Natural killer cell treated with Interleukin-12 subunit alpha and Interleukin-12 subunit beta and Interleukin-15 and Interleukin-18, amount 100 ng/mL, for 72 hours (primary cell): ENCODE data around the gene MBOAT1. TPM values are rescaled to one million over a fixed set of nuclear protein-coding genes. Genes with fewer than 3 reads are reported as not detected.

Experiments used
- ATAC-seq, 2 donors: fragments of 150-1000 bp; cut with Tn5 transposase in 1 of 2; sonication (Bioruptor Pico), chemical (Tn5 transposase) in 1 of 2; 2 replicates each; pipeline ENCODE4 v1.10.0; 2021
- DNase-seq: peaks from one replicate; pipeline ENCODE4 v3.0.0; 2022; ENCODE audit warnings: low spot score
- H3K27ac Mint-ChIP-seq, 2 donors: 1 replicate in 1 of 2; 2 replicates in 1 of 2; pipeline ENCODE4 v1.8.0; 2022; ENCODE audit warnings: mixed read lengths in 2 of 2, mild to moderate bottlenecking in 1 of 2, moderate library complexity in 1 of 2
- H3K27me3 Mint-ChIP-seq, 2 donors: 1 replicate in 1 of 2; 2 replicates in 1 of 2; pipeline ENCODE4 v1.8.0; 2022; ENCODE audit warnings: mixed read lengths in 2 of 2
- H3K36me3 Mint-ChIP-seq: one replicate; pipeline ENCODE4 v1.8.0; 2022; ENCODE audit warnings: mixed read lengths
- H3K4me1 Mint-ChIP-seq, 2 donors: 1 replicate in 1 of 2; 2 replicates in 1 of 2; pipeline ENCODE4 v1.8.0; 2022; ENCODE audit warnings: low read depth in 2 of 2, mixed read lengths in 2 of 2, mild to moderate bottlenecking in 1 of 2
- H3K4me3 Mint-ChIP-seq: one replicate; pipeline ENCODE4 v1.8.0; 2022; ENCODE audit warnings: mixed read lengths
- H3K9me3 Mint-ChIP-seq: 2 replicates; pipeline ENCODE4 v1.8.0; 2022; ENCODE audit warnings: mixed read lengths
- total RNA-seq, 2 donors: library from RNA; stranded (reverse); gene quantifications; one replicate each; pipeline ENCODE4 v1.2.3, GENCODE V29; 2022

MBOAT1 gene
- total RNA-seq, 2 donors from 2014 or later = 1.9 to 4.7 TPM

DNA sequence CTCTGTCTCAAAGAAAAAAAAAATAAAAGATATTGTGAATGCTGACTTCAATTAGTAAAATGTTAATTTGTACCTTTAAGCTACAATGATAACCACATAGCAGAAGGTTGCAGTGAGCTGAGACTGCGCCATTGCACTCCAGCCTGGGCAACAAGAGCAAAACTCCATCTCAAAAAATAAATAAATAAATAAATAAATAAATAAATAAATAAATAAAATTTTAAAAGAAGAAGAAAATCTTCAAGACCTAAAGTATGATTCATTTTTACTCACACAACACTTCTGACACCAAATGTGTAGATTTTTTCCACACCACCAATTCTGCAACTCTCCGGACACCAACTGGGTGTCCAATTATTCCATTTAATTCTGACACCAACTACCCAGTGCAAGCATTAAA, 28.8 kb upstream of the MBOAT1 start:
- DNase-seq = no peak
- Mint-ChIP-seq H3K4me3 (no peak overlapping the region), H3K36me3 (no peaks in the 10 kb centered on the region), H3K9me3 (no peaks in the 10 kb centered on the region), H3K27ac (no peak overlapping the region), H3K27me3 (no peaks in the 10 kb centered on the region), H3K4me1 (no peaks in the 10 kb centered on the region)
- ATAC-seq = no peak

DNA sequence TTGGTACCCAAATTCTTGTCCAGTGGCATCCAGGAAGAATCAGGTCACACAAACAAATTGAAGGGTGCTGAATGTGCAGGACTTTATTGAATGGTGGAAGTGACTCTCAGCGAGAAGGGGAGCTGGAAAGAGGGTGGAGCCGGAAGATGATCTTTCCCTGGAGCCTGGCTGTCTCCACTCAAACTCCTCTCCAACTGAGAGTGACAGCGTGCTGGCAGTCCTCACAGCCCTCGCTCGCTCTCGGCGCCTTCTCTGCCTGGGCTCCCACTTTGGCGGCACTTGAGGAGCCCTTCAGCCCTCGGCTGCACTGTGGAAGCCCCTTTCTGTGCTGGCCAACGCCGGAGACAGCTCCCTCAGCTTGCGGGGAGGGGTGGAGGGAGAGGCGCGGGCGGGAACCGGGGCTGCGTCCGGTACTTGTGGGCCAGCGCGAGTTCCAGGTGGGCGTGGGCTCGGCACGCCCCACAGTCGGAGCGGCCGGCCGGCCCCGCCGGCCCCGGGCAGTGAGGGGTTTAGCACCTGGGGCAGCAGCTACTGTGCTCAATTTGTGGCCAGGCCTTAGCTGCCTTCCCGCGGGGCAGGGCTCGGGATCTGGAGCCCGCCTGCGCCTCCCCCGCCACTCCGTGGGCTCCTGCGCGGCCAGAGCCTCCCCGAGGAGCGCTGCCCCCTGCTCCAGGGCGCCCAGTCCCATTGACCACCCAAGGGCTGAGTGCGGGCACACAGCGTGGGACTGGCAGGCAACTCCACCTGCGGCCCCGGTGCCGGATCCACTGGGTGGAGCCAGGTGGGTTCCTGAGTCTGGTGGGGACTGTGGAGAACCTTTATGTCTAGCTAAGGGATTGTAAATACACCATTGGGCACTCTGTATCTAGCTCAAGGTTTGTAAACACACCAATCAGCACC, 26.7 kb upstream of the MBOAT1 start:
- no peaks in the 10 kb centered on the region for H3K36me3 Mint-ChIP-seq
- DNase-seq = no peak
- no peak for ATAC-seq
- H3K4me1 Mint-ChIP-seq = no peaks in the 10 kb centered on the region
- H3K27me3 Mint-ChIP-seq = no peaks in the 10 kb centered on the region
- no peak overlapping the region for H3K27ac Mint-ChIP-seq
- no peaks in the 10 kb centered on the region for H3K9me3 Mint-ChIP-seq
- no peak overlapping the region for H3K4me3 Mint-ChIP-seq

- no peaks in the 10 kb centered on the region for H3K36me3 Mint-ChIP-seq
These were observed 25.6 kb upstream of the MBOAT1 start for GRCh38 chr6:20237677-20238460.

DNA sequence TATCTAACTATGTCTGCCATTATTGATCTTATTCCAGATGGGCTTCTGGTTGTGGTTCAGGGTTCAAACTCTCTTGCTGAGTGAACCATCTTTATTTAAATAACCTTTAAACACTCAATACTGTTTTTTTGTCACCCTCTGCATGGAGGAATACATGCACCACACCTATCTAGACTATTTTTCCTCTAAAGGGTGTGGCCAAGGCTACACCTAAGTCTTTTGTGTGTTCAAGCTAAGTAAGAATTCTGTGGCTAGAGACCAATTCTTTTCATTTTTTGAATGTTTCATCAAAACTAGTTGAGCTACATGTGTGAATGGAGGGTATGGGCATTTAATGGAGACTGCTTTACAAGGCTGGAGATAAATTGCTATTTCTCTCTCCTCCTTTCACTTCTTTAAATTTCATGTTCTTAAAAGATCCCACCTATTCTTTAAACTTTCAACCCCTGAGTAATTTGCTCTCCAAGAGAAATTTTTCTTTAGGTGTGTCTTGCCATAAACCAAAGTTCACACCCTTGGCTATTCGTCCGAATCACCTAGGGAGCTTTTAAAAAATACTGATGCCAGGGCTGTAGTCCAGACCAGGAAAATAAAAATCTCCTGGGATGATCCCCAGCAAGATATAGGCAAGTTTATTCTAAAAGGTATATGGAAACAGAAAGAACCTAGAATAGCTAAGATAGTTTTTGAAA, 24.8 kb upstream of the MBOAT1 start:
- ATAC-seq = no peak
- no peaks in the 10 kb centered on the region for H3K4me1 Mint-ChIP-seq
- no peak overlapping the region for H3K27ac Mint-ChIP-seq
- H3K4me3 Mint-ChIP-seq = no peak overlapping the region
- H3K9me3 Mint-ChIP-seq = no peaks in the 10 kb centered on the region
- no peaks in the 10 kb centered on the region for H3K27me3 Mint-ChIP-seq
- no peak for DNase-seq
- H3K36me3 Mint-ChIP-seq = no peaks in the 10 kb centered on the region

More at GRCh38 chr6:20237677-20238460, 25.6 kb upstream of the MBOAT1 start:
- Mint-ChIP-seq H3K4me1 (no peaks in the 10 kb centered on the region), H3K27me3 (no peaks in the 10 kb centered on the region), H3K27ac (no peak overlapping the region), H3K9me3 (no peaks in the 10 kb centered on the region), H3K4me3 (no peak overlapping the region)
- no peak for ATAC-seq
- no peak for DNase-seq

GRCh38 chr6:20236344-20236743, 24.1 kb upstream of the MBOAT1 start:
- no peak overlapping the region for H3K4me3 Mint-ChIP-seq
- no peak overlapping the region for H3K27ac Mint-ChIP-seq

GRCh38 chr6:20235041-20235440, 22.8 kb upstream of the MBOAT1 start:
- H3K4me3 Mint-ChIP-seq = no peak overlapping the region
- H3K4me1 Mint-ChIP-seq = no peaks in the 10 kb centered on the region
- H3K9me3 Mint-ChIP-seq = no peaks in the 10 kb centered on the region
- no peaks in the 10 kb centered on the region for H3K27me3 Mint-ChIP-seq
- no peak overlapping the region for H3K27ac Mint-ChIP-seq
- ATAC-seq (no peak), DNase-seq (no peak)
- H3K36me3 Mint-ChIP-seq = no peaks in the 10 kb centered on the region

More at GRCh38 chr6:20236344-20236743, 24.1 kb upstream of the MBOAT1 start:
- DNase-seq = no peak
- no peaks in the 10 kb centered on the region for H3K4me1 Mint-ChIP-seq
- no peaks in the 10 kb centered on the region for H3K36me3 Mint-ChIP-seq
- no peaks in the 10 kb centered on the region for H3K27me3 Mint-ChIP-seq
- ATAC-seq = no peak
- H3K9me3 Mint-ChIP-seq = no peaks in the 10 kb centered on the region

GRCh38 chr6:20234136-20234535, 21.9 kb upstream of the MBOAT1 start:
- DNase-seq (no peak), ATAC-seq (no peak)
- H3K4me1 Mint-ChIP-seq = no peaks in the 10 kb centered on the region
- H3K27ac Mint-ChIP-seq = no peak overlapping the region
- H3K36me3 Mint-ChIP-seq = no peaks in the 10 kb centered on the region
- peaks cover 0 to 2% of the 10 kb centered on the region in 2 donors for H3K27me3 Mint-ChIP-seq
- H3K9me3 Mint-ChIP-seq = no peaks in the 10 kb centered on the region
- H3K4me3 Mint-ChIP-seq = no peak overlapping the region

DNA sequence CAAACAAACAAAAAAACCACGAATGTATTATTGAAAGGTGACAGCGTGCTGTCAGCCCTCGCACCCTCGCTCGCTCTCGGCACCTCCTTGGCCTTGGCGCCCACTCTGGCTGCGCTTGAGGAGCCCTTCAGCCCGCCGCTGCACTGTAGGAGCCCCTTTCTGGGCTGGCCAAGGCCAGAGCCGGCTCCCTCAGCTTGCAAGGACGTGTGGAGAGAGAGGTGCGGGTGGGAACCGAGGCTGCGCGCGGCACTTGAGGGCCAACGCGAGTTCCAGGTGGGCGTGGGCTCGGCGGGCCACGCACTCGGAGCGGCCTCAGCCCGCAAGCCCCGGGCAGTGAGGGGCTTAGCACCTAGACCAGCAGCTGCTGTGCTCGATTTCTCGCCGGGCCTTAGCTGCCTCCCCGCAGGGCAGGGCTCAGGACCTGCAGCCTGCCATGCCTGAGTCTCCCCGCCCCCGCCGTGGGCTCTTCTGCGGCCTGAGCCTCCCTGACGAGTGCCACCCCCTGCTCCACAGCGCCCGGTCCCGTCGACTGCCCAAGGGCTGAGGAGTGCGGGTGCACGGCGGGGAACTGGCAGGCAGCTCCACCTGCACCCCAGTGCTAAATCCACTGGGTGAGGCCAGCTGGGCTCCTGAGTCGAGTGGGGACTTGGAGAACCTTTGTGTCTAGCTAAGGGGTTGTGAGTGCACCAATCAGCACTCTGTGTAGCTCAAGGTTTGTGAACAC, 20.9 kb upstream of the MBOAT1 start:
- H3K27ac Mint-ChIP-seq = no peak overlapping the region
- DNase-seq (no peak), ATAC-seq (no peak)
- no peaks in the 10 kb centered on the region for H3K4me1 Mint-ChIP-seq
- H3K9me3 Mint-ChIP-seq = no peaks in the 10 kb centered on the region
- no peak overlapping the region for H3K4me3 Mint-ChIP-seq
- H3K36me3 Mint-ChIP-seq = no peaks in the 10 kb centered on the region
- H3K27me3 Mint-ChIP-seq = peaks cover 0 to 2% of the 10 kb centered on the region in 2 donors

DNA sequence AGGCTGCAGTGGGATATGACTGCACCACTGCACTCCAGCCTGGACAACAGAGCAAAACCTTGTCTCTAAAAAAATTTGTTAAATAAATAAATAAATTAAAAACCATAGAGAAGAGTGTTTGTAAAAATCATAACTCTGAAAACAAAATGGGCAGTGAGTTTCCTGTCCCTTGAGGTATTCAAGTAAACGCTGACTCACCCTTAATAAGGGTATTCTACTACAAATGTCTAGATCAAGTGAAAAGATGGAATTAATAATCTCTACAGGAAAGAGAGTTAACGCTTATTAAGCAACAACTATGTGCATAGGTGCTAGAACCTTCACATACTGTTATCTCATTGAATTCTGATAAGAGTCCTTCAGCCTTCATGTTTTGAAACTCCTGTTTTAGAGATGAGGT, 19.9 kb upstream of the MBOAT1 start:
- Mint-ChIP-seq H3K4me1 (no peaks in the 10 kb centered on the region), H3K27ac (no peak overlapping the region), H3K36me3 (no peaks in the 10 kb centered on the region), H3K9me3 (no peaks in the 10 kb centered on the region), H3K4me3 (no peak overlapping the region), H3K27me3 (peaks cover 0 to 2% of the 10 kb centered on the region in 2 donors)
- ATAC-seq (no peak), DNase-seq (no peak)

- Mint-ChIP-seq H3K27me3 (peaks cover 0 to 2% of the 10 kb centered on the region in 2 donors), H3K9me3 (no peaks in the 10 kb centered on the region), H3K4me3 (no peak overlapping the region), H3K27ac (no peak overlapping the region), H3K36me3 (no peaks in the 10 kb centered on the region), H3K4me1 (no peaks in the 10 kb centered on the region)
- no peak for ATAC-seq
- DNase-seq = no peak
These were observed 18.3 kb upstream of the MBOAT1 start for GRCh38 chr6:20230401-20231119.

- Mint-ChIP-seq H3K27me3 (peaks cover 0 to 2% of the 10 kb centered on the region in 2 donors), H3K36me3 (no peaks in the 10 kb centered on the region), H3K4me1 (no peaks in the 10 kb centered on the region), H3K4me3 (no peak overlapping the region), H3K9me3 (no peaks in the 10 kb centered on the region), H3K27ac (no peak overlapping the region)
- no peak for DNase-seq
- no peak for ATAC-seq
These were observed 17.6 kb upstream of the MBOAT1 start for GRCh38 chr6:20229881-20230280.

GRCh38 chr6:20227350-20227749, 15.1 kb upstream of the MBOAT1 start:
- Mint-ChIP-seq H3K36me3 (no peaks in the 10 kb centered on the region), H3K4me1 (no peaks in the 10 kb centered on the region), H3K4me3 (no peak overlapping the region), H3K9me3 (no peaks in the 10 kb centered on the region), H3K27me3 (peaks cover 0 to 2% of the 10 kb centered on the region in 2 donors), H3K27ac (no peak overlapping the region)
- DNase-seq = no peak
- ATAC-seq = no peak

GRCh38 chr6:20223141-20223540, 10.9 kb upstream of the MBOAT1 start:
- H3K27ac Mint-ChIP-seq = no peak overlapping the region
- H3K9me3 Mint-ChIP-seq = no peaks in the 10 kb centered on the region
- no peaks in the 10 kb centered on the region for H3K36me3 Mint-ChIP-seq
- DNase-seq (no peak), ATAC-seq (no peak)
- peaks cover 9 to 13% of the 10 kb centered on the region in 2 donors for H3K27me3 Mint-ChIP-seq
- no peaks in the 10 kb centered on the region for H3K4me1 Mint-ChIP-seq
- no peak overlapping the region for H3K4me3 Mint-ChIP-seq
